ENCODE data around the gene GIMAP1. TPM values are rescaled to one million over a fixed set of nuclear protein-coding genes. Genes with fewer than 3 reads are reported as not detected.

Gene GIMAP1
- total and polyA plus RNA-seq, 2 of the 8 experiments (the other 6 are each of a cell fraction or from before 2014, with no cell fraction given) = not detected

DNA sequence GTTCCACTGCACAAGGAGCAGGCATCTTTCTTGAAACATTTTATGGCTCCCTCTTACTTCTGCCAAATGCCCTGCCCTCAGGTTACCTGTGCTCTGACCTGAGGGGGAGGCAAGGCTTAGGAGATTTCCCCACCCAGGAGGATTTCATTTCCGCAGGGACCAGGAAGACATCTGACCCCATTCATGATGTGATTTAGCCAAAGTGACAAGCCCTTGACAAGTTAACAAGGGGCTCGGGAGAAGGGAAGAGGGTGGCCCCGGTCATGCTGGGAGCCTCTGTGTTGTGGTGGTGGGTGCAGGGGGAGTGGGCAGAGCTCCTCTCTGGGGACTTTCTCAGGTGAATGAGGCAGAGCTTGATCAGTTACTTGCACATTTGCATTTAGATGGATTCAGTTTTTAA lies 39.8 kb downstream of the GIMAP1 start:
- Histone ChIP-seq H4K8ac (ENCODE audit: extremely low read depth, insufficient read depth, low read length) (no peak overlapping the region), H2BK5ac (ENCODE audit: low read depth, low read length) (no peak overlapping the region), H3K4me2 (ENCODE audit: insufficient read depth in 1 of 2, low read depth in 2 of 2, low read length in 2 of 2) (no peak overlapping the region), H2BK15ac (ENCODE audit: low read length) (no peak overlapping the region), H3K36me3 (ENCODE audit: control insufficient read depth in 2 of 4, insufficient read depth in 4 of 4, low read length in 3 of 4) (no peaks in the 10 kb centered on the region), H3K9ac (replicated peaks in 1 of 4; ENCODE audit: extremely low read depth in 1 of 4, low read depth in 3 of 4, low read length in 3 of 4) (no peak overlapping the region), H3K27ac (ENCODE audit: low read depth, low read length) (no peak overlapping the region), H2BK120ac (replicated peaks; ENCODE audit: low read depth, low read length) (no peak overlapping the region), H3K79me2 (ENCODE audit: control insufficient read depth in 1 of 2, insufficient read depth in 2 of 2, low read length in 2 of 2) (no peaks in the 10 kb centered on the region), H3K23ac (ENCODE audit: insufficient read length) (no peak overlapping the region), H2AFZ (ENCODE audit: low read length) (no peak overlapping the region), H2AK5ac (ENCODE audit: low read depth, low read length) (no peak overlapping the region), H2BK12ac (ENCODE audit: low read depth, low read length) (no peak overlapping the region), H3K4me1 (replicated peaks in 1 of 4; ENCODE audit: control insufficient read depth in 3 of 4, insufficient read depth in 4 of 4, low read length in 3 of 4) (no peaks in the 10 kb centered on the region), H3K79me1 (ENCODE audit: low read depth, low read length) (no peaks in the 10 kb centered on the region), H3K18ac (ENCODE audit: extremely low read depth, low read length) (no peak overlapping the region), H3K9me3 (ENCODE audit: insufficient read depth in 2 of 2, low read depth in 1 of 2, low read length in 1 of 2) (no peaks in the 10 kb centered on the region), H4K20me1 (replicated peaks in 1 of 2; ENCODE audit: control insufficient read depth in 1 of 2, insufficient read depth in 2 of 2, low read length in 2 of 2) (no peaks in the 10 kb centered on the region), H4K91ac (replicated peaks; ENCODE audit: insufficient read length, low read length) (no peak overlapping the region), H4K5ac (ENCODE audit: insufficient read length, low read depth, low read length) (no peak overlapping the region), H3K14ac (ENCODE audit: insufficient read length) (no peak overlapping the region), H3K27me3 (replicated peaks in 1 of 4; ENCODE audit: control insufficient read depth in 3 of 4, extremely low read depth in 1 of 4, insufficient read depth in 3 of 4, low read length in 3 of 4) (peaks cover 0 to 9% (median 3%) of the 10 kb centered on the region in 4 experiments; a peak in 3 of 7 replicates), H3K4me3 (ENCODE audit: extremely low read depth in 1 of 4, insufficient read depth in 2 of 4, low read depth in 3 of 4, low read length in 4 of 4) (no peak overlapping the region), H3K4ac (replicated peaks; ENCODE audit: insufficient read length, low read depth, low read length) (no peak overlapping the region), H3K56ac (replicated peaks; ENCODE audit: insufficient read length, low read depth, low read length) (no peak overlapping the region), H2BK20ac (ENCODE audit: low read length) (no peak overlapping the region), H3K23me2 (ENCODE audit: low read depth, low read length) (no peaks in the 10 kb centered on the region)
- DNase-seq (ENCODE audit: low read depth in 1 of 2, low spot score in 2 of 2) (no peak), FAIRE-seq (no peak)
- ChIA-PET CTCF (ENCODE audit: partially characterized antibody) (interaction anchor here (0.7 to 1.5 kb wide), 8 partner anchors 8 to 325 kb away, joined by 3 to 8 read pairs (median 3); no protein-coding TSS in a partner anchor), POLR2A (ENCODE audit: partially characterized antibody) (no interaction called here)
- WGBS, 2 experiments (ENCODE audit: extremely low coverage in 1 of 2, insufficient coverage in 1 of 2, insufficient read length in 1 of 2, insufficient replicate concordance in 2 of 2, low coverage in 1 of 2, low lambda C conversion rate in 2 of 2, missing lambda C conversion rate in 1 of 2) = 83% methylated on average over 3 of the region's 3 CpGs; no CpG with 5 or more reads in 1 of the 2 experiments
- no peak for TF ChIP-seq CEBPB (IDR thresholded peaks at IDR 0.05; ENCODE audit: low read depth, low read length)
- TF ChIP-seq, protein P1, sequence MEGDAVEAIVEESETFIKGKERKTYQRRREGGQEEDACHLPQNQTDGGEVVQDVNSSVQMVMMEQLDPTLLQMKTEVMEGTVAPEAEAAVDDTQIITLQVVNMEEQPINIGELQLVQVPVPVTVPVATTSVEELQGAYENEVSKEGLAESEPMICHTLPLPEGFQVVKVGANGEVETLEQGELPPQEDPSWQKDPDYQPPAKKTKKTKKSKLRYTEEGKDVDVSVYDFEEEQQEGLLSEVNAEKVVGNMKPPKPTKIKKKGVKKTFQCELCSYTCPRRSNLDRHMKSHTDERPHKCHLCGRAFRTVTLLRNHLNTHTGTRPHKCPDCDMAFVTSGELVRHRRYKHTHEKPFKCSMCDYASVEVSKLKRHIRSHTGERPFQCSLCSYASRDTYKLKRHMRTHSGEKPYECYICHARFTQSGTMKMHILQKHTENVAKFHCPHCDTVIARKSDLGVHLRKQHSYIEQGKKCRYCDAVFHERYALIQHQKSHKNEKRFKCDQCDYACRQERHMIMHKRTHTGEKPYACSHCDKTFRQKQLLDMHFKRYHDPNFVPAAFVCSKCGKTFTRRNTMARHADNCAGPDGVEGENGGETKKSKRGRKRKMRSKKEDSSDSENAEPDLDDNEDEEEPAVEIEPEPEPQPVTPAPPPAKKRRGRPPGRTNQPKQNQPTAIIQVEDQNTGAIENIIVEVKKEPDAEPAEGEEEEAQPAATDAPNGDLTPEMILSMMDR (IDR thresholded peaks at IDR 0.05; ENCODE audit: control extremely low read depth in 1 of 3, insufficient read depth in 1 of 3, low read depth in 1 of 3, low read length in 3 of 3) = no peak

Measured in H1 (cell line).